Measurements from ENCODE around the gene SRGAP1. TPM values are rescaled to one million over a fixed set of nuclear protein-coding genes. Genes with fewer than 3 reads are reported as not detected.
"Not testable (repeated sequence)": the region's sequence is repeated elsewhere in the genome, so short reads cannot be mapped to it uniquely, and the experiment has no call there.

Gene SRGAP1
- total and polyA plus RNA-seq, 8 donors, result 9.6 to 15.6 (median 11.7) TPM

DNA sequence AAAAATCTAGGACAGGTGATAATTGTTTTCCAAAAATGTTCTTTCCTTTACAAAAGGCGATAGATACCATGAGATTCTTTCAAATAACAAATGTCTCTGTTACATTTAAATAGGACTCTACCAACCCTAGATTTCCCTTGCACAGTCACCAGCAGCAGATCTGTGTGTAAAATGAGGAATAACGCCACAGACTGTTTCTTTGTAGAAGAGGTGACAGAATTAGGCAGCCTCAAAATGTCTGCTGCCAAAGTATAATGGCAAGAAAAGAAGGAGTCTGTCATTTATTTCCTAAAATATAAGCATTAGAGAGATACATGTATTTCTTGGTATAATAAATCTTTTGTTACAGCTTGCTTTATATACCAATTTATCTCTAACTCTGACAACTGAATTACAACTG is 8.5 kb upstream of the SRGAP1 start:
- no peak overlapping the region for H3K4me3 ChIP-seq
- H3K9me3 ChIP-seq, result no peaks in the 10 kb centered on the region
- intact Hi-C loops (cut with DNase I), result no loop called here
- no peaks in the 10 kb centered on the region for H3K27me3 ChIP-seq
- H3K4me1 ChIP-seq, result no peaks in the 10 kb centered on the region
- no peaks in the 10 kb centered on the region for H3K36me3 ChIP-seq
- DNase-seq (no peak), ATAC-seq (no peak)
- TF ChIP-seq, protein P1, sequence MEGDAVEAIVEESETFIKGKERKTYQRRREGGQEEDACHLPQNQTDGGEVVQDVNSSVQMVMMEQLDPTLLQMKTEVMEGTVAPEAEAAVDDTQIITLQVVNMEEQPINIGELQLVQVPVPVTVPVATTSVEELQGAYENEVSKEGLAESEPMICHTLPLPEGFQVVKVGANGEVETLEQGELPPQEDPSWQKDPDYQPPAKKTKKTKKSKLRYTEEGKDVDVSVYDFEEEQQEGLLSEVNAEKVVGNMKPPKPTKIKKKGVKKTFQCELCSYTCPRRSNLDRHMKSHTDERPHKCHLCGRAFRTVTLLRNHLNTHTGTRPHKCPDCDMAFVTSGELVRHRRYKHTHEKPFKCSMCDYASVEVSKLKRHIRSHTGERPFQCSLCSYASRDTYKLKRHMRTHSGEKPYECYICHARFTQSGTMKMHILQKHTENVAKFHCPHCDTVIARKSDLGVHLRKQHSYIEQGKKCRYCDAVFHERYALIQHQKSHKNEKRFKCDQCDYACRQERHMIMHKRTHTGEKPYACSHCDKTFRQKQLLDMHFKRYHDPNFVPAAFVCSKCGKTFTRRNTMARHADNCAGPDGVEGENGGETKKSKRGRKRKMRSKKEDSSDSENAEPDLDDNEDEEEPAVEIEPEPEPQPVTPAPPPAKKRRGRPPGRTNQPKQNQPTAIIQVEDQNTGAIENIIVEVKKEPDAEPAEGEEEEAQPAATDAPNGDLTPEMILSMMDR (IDR thresholded peaks at IDR 0.05), result no peak
- no peak overlapping the region for H3K27ac ChIP-seq

DNA sequence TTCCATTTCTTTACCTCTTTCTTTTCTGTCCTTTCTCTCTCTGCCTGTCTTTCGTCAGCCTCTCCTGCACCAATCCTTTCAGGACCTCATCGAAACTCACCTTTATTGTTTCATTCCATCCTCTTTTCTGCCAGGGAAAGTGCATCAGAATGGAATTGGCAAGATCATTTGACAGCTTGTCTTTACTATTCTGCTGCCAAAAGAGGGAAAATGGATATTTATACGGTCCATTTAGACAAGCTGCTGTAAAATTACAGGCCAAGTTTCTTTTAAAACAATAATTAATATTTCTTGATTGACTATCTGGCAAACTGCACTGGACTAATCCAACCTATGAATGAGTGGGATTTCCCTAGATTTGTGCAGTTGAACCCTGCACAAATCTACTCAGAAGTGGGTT is 7.6 kb upstream of the SRGAP1 start:
- Histone ChIP-seq H3K27me3 (no peaks in the 10 kb centered on the region), H3K9me3 (no peaks in the 10 kb centered on the region), H3K27ac (no peak overlapping the region), H3K4me3 (no peak overlapping the region), H3K4me1 (no peaks in the 10 kb centered on the region), H3K36me3 (no peaks in the 10 kb centered on the region)
- DNase-seq, result no peak
- TF ChIP-seq, protein P1 (IDR thresholded peaks at IDR 0.05), result no peak
- no peak for ATAC-seq
- intact Hi-C loops (cut with DNase I), result no loop called here

GRCh38 chr12:63838411-63838810 is 6.1 kb upstream of the SRGAP1 start:
- TF ChIP-seq, protein P1 (IDR thresholded peaks at IDR 0.05), result no peak
- intact Hi-C loops (cut with DNase I), result no loop called here

GRCh38 chr12:63841011-63841410 is 3.5 kb upstream of the SRGAP1 start:
- intact Hi-C loops (cut with DNase I), result loop anchor here in 1 of 2 donors (5.0 kb wide), 1 partner anchor 416 kb away; no protein-coding TSS in a partner anchor
- no peak for DNase-seq
- Histone ChIP-seq H3K4me3 (no peak overlapping the region), H3K36me3 (no peaks in the 10 kb centered on the region), H3K27ac (no peak overlapping the region), H3K4me1 (peaks cover 0 to 11% of the 10 kb centered on the region in 2 donors), H3K27me3 (peaks cover 0 to 26% of the 10 kb centered on the region in 2 donors), H3K9me3 (no peaks in the 10 kb centered on the region)
- TF ChIP-seq, protein P1 (IDR thresholded peaks at IDR 0.05), result no peak
- no peak for ATAC-seq

More at GRCh38 chr12:63838411-63838810, 6.1 kb upstream of the SRGAP1 start:
- Histone ChIP-seq H3K27ac (no peak overlapping the region), H3K27me3 (peaks cover 0 to 7% of the 10 kb centered on the region in 2 donors), H3K9me3 (no peaks in the 10 kb centered on the region), H3K36me3 (no peaks in the 10 kb centered on the region), H3K4me1 (peaks cover 0 to 3% of the 10 kb centered on the region in 2 donors), H3K4me3 (no peak overlapping the region)
- no peak for DNase-seq
- ATAC-seq, result no peak

DNA sequence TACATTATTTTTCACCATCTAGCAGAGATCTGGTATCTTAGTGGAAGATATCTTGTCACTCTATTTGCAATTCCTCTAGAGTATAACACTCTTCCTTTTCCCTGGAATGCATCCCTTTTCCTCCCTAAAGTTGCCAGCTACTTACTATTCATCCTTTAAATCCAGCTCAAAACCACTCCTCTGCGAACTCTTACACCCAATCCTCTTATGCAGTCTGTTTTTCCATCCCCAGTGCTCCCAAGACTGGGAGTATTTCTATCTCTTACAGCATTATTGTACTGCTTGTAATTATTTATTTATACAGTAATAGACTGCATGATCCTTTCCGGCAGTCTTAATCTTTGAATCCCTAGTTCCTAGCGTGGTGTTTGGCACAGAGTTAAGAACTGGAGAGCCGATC is 2.9 kb upstream of the SRGAP1 start:
- Histone ChIP-seq H3K27ac (no peak overlapping the region), H3K4me1 (peaks cover 4 to 16% of the 10 kb centered on the region in 2 donors), H3K27me3 (peaks cover 0 to 26% of the 10 kb centered on the region in 2 donors), H3K9me3 (no peaks in the 10 kb centered on the region), H3K36me3 (no peaks in the 10 kb centered on the region), H3K4me3 (no peak overlapping the region)
- ATAC-seq (no peak), DNase-seq (no peak)
- TF ChIP-seq, protein P1 (IDR thresholded peaks at IDR 0.05), result no peak
- intact Hi-C loops (cut with DNase I), result loop anchor here in 1 of 2 donors (5.0 kb wide), 1 partner anchor 416 kb away; no protein-coding TSS in a partner anchor

- not testable (repeated sequence) for DNase-seq, H3K36me3 ChIP-seq, H3K9me3 ChIP-seq, H3K27ac ChIP-seq, ATAC-seq
- H3K4me3 ChIP-seq, result peak overlapping the region in 1 of 2 donors; percentile 67
- H3K27me3 ChIP-seq, result peaks cover 0 to 26% of the 10 kb centered on the region in 2 donors
- H3K4me1 ChIP-seq, result peaks cover 9 to 20% of the 10 kb centered on the region in 2 donors
- intact Hi-C loops (cut with DNase I), result loop anchor here in 1 of 2 donors (2.0 to 5.0 kb wide), 2 partner anchors 338 to 415 kb away; no protein-coding TSS in a partner anchor
These were observed 1.8 kb upstream of the SRGAP1 start for GRCh38 chr12:63842750-63843149.
